DOHH2 (cell line): ENCODE data around the gene PPP2R2C.

Experiments
- EZH2phosphoT487 ChIP-seq: fragments of 200-600 bp; sonication (generic); IDR thresholded peaks from 2 replicates; pipeline ENCODE4 v1.6.1; 2017; ENCODE audit warnings: borderline replicate concordance, mild to moderate bottlenecking, antibody characterized with exemption, low read length, moderate library complexity, mixed read lengths
- TF ChIP-seq, protein P1 (sequence below): fragments of 200-600 bp; sonication (generic); IDR thresholded peaks from one replicate; pipeline ENCODE4 v1.5.1; 2014; ENCODE audit warnings: antibody characterized with exemption, mild to moderate bottlenecking, low read depth, low read length; ENCODE audit not compliant: poor library complexity, severe bottlenecking

DNA sequence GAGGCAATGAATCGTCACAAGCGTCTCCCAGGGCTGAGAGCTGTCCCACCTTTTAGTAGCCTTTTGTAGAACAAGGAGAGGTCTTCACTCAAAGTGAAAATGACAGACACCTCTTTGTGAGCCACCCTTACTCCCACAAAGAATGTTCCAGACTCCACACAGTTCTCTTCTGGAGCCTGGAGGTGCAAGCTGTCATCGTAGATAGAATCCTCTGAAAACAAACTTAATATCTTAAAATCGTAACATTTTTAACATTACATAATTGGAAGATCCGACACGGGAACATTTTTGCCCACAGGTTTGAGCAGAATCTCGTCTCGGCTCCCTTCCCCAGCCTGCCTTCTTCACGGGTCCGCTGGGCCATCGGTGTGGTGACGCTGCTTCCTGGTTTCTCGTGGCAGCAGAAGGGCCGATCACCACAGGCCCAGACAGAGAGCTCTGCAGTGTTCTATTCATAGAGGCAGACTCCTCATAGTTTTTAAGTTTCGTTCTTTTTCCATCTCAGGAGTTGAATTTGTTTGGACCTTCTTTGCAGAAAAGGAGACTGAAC is 175.1 kb downstream of the PPP2R2C start:
- TF ChIP-seq, protein P1, sequence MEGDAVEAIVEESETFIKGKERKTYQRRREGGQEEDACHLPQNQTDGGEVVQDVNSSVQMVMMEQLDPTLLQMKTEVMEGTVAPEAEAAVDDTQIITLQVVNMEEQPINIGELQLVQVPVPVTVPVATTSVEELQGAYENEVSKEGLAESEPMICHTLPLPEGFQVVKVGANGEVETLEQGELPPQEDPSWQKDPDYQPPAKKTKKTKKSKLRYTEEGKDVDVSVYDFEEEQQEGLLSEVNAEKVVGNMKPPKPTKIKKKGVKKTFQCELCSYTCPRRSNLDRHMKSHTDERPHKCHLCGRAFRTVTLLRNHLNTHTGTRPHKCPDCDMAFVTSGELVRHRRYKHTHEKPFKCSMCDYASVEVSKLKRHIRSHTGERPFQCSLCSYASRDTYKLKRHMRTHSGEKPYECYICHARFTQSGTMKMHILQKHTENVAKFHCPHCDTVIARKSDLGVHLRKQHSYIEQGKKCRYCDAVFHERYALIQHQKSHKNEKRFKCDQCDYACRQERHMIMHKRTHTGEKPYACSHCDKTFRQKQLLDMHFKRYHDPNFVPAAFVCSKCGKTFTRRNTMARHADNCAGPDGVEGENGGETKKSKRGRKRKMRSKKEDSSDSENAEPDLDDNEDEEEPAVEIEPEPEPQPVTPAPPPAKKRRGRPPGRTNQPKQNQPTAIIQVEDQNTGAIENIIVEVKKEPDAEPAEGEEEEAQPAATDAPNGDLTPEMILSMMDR, result no peak
- TF ChIP-seq EZH2phosphoT487, result no peak
